Measurements from ENCODE around the gene INTS7. TPM values are rescaled to one million over a fixed set of nuclear protein-coding genes. Genes with fewer than 3 reads are reported as not detected.

Gene INTS7
- total and polyA plus RNA-seq, 2 experiments from 2014 or later: 10.9 to 34.0 TPM

DNA sequence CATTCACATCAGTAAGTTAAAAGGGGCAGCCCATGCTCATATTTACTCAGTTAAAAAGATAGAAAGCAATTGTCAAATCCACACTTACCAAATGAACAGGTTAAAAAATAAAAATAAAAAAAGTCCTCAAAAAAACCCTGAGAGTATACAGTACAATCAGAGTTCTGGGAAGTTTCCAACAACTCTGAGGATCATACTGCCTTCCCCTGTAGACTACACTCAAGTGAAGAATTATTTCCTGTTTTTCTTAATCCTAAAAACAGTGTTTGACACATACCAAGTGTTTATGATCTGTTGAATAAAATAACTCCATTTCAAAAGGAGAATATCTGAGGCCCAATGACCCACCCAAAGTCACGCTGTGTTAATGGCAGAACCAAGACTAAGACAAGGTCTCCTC, 61.8 kb downstream of the INTS7 start:
- no peaks in the 10 kb centered on the region for H3K36me3 ChIP-seq (ENCODE audit: insufficient read depth)

More for the DNA sequence above, 61.8 kb downstream of the INTS7 start:
- Histone ChIP-seq H3K27ac (ENCODE audit: low read depth) (no peak overlapping the region), H3K27me3 (ENCODE audit: insufficient read depth) (no peaks in the 10 kb centered on the region), H3K4me2 (no peak overlapping the region), H3K79me2 (replicated peaks; ENCODE audit: insufficient read depth) (no peaks in the 10 kb centered on the region), H3K4me3 (no peak overlapping the region), H4K20me1 (replicated peaks; ENCODE audit: insufficient read depth) (peaks cover 6% of the 10 kb centered on the region; the same call in 1 of the 2 replicates), H3K9me2 (ENCODE audit: insufficient read depth) (no peaks in the 10 kb centered on the region), H3F3A (replicated peaks; ENCODE audit: low read depth) (no peaks in the 10 kb centered on the region), H3K4me1 (ENCODE audit: insufficient read depth) (no peaks in the 10 kb centered on the region), H2AFZ (no peak overlapping the region)
- no peaks in the 10 kb centered on the region for H3K9me3 Mint-ChIP-seq
- H3K36me3 Mint-ChIP-seq (ENCODE audit: low read depth): peaks cover 20% of the 10 kb centered on the region; the same call in 2 of the 3 replicates
- H3K4me1 Mint-ChIP-seq: peaks cover 3% of the 10 kb centered on the region; the same call in 1 of the 3 replicates
- no peak overlapping the region for H3K27ac Mint-ChIP-seq
- DNase-seq (ENCODE audit: low spot score) (no peak), ATAC-seq (no peak)
- H3K27me3 Mint-ChIP-seq (ENCODE audit: insufficient read depth, low read depth, poor library complexity): no peaks in the 10 kb centered on the region
- TF ChIP-seq EZH2 (IDR thresholded peaks at IDR 0.05; ENCODE audit: low read depth, unreplicated experiment) (no peak), POLR2AphosphoS5 (IDR thresholded peaks at IDR 0.05; ENCODE audit: low read depth) (no peak), ZNF331 (CRISPR knock-in tag; IDR thresholded peaks at IDR 0.05; ENCODE audit: low read depth) (no peak), ZNF114 (CRISPR knock-in tag; IDR thresholded peaks at IDR 0.05) (no peak), STAT1 (IDR thresholded peaks at IDR 0.05; ENCODE audit: unreplicated experiment) (no peak)
- TF ChIP-seq, protein P1, sequence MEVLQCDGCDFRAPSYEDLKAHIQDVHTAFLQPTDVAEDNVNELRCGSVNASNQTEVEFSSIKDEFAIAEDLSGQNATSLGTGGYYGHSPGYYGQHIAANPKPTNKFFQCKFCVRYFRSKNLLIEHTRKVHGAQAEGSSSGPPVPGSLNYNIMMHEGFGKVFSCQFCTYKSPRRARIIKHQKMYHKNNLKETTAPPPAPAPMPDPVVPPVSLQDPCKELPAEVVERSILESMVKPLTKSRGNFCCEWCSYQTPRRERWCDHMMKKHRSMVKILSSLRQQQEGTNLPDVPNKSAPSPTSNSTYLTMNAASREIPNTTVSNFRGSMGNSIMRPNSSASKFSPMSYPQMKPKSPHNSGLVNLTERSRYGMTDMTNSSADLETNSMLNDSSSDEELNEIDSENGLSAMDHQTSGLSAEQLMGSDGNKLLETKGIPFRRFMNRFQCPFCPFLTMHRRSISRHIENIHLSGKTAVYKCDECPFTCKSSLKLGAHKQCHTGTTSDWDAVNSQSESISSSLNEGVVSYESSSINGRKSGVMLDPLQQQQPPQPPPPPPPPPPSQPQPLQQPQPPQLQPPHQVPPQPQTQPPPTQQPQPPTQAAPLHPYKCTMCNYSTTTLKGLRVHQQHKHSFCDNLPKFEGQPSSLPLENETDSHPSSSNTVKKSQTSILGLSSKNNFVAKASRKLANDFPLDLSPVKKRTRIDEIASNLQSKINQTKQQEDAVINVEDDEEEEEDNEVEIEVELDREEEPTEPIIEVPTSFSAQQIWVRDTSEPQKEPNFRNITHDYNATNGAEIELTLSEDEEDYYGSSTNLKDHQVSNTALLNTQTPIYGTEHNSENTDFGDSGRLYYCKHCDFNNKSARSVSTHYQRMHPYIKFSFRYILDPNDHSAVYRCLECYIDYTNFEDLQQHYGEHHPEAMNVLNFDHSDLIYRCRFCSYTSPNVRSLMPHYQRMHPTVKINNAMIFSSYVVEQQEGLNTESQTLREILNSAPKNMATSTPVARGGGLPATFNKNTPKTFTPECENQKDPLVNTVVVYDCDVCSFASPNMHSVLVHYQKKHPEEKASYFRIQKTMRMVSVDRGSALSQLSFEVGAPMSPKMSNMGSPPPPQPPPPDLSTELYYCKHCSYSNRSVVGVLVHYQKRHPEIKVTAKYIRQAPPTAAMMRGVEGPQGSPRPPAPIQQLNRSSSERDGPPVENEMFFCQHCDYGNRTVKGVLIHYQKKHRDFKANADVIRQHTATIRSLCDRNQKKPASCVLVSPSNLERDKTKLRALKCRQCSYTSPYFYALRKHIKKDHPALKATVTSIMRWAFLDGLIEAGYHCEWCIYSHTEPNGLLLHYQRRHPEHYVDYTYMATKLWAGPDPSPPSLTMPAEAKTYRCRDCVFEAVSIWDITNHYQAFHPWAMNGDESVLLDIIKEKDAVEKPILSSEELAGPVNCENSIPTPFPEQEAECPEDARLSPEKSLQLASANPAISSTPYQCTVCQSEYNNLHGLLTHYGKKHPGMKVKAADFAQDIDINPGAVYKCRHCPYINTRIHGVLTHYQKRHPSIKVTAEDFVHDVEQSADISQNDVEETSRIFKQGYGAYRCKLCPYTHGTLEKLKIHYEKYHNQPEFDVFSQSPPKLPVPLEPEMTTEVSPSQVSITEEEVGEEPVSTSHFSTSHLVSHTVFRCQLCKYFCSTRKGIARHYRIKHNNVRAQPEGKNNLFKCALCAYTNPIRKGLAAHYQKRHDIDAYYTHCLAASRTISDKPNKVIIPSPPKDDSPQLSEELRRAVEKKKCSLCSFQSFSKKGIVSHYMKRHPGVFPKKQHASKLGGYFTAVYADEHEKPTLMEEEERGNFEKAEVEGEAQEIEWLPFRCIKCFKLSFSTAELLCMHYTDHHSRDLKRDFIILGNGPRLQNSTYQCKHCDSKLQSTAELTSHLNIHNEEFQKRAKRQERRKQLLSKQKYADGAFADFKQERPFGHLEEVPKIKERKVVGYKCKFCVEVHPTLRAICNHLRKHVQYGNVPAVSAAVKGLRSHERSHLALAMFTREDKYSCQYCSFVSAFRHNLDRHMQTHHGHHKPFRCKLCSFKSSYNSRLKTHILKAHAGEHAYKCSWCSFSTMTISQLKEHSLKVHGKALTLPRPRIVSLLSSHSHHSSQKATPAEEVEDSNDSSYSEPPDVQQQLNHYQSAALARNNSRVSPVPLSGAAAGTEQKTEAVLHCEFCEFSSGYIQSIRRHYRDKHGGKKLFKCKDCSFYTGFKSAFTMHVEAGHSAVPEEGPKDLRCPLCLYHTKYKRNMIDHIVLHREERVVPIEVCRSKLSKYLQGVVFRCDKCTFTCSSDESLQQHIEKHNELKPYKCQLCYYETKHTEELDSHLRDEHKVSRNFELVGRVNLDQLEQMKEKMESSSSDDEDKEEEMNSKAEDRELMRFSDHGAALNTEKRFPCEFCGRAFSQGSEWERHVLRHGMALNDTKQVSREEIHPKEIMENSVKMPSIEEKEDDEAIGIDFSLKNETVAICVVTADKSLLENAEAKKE (CRISPR knock-in tag; IDR thresholded peaks at IDR 0.05): no peak
- TF ChIP-seq, protein P2, sequence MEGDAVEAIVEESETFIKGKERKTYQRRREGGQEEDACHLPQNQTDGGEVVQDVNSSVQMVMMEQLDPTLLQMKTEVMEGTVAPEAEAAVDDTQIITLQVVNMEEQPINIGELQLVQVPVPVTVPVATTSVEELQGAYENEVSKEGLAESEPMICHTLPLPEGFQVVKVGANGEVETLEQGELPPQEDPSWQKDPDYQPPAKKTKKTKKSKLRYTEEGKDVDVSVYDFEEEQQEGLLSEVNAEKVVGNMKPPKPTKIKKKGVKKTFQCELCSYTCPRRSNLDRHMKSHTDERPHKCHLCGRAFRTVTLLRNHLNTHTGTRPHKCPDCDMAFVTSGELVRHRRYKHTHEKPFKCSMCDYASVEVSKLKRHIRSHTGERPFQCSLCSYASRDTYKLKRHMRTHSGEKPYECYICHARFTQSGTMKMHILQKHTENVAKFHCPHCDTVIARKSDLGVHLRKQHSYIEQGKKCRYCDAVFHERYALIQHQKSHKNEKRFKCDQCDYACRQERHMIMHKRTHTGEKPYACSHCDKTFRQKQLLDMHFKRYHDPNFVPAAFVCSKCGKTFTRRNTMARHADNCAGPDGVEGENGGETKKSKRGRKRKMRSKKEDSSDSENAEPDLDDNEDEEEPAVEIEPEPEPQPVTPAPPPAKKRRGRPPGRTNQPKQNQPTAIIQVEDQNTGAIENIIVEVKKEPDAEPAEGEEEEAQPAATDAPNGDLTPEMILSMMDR (conservative IDR thresholded peaks at IDR 0.05; ENCODE audit: low read depth in 2 of 2): no peak
- TF ChIP-seq, protein P3, sequence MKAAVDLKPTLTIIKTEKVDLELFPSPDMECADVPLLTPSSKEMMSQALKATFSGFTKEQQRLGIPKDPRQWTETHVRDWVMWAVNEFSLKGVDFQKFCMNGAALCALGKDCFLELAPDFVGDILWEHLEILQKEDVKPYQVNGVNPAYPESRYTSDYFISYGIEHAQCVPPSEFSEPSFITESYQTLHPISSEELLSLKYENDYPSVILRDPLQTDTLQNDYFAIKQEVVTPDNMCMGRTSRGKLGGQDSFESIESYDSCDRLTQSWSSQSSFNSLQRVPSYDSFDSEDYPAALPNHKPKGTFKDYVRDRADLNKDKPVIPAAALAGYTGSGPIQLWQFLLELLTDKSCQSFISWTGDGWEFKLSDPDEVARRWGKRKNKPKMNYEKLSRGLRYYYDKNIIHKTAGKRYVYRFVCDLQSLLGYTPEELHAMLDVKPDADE (IDR thresholded peaks at IDR 0.05): no peak
- H3K4me3 Mint-ChIP-seq: no peak overlapping the region

All from GM23338 (cell line).